ENCODE measurements around the gene SH3RF3. TPM values are rescaled to one million over a fixed set of nuclear protein-coding genes. Genes with fewer than 3 reads are reported as not detected.

Gene SH3RF3
- total RNA-seq, 2 donors from 2014 or later: 1.3 to 2.5 TPM

DNA sequence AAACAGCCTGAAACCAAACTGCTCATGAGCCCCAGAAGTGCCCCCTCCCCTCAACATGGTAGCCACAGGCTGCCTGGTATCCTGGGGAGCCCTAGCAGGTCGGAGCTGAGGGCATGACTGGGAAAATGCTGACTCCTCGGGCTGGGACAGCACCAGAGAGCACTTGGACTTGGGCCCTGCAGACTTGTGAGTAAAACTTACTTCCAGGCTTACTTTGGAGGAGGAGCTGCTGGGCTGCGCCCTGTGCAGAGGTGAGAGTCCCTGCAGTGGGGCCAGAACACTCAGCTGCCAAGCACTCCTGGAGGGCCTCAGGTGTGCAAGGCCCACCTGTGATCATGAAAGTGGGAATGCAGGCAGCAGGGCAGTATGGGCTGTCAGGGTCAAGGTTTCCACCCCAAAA is 365.3 kb downstream of the SH3RF3 start:
- intact Hi-C loops (cut with DNase I): no loop called here
- H3K9ac ChIP-seq (ENCODE audit: low read depth in 2 of 2, low read length in 2 of 2): peak overlapping the region in 1 of 2 donors; percentile 44
- no peaks in the 10 kb centered on the region for H3K36me3 ChIP-seq
- peak overlapping the region; percentile 28 for H3K27ac ChIP-seq
- peaks cover 5% of the 10 kb centered on the region for H3K4me1 ChIP-seq
- no peaks in the 10 kb centered on the region for H3K9me3 ChIP-seq
- DNase-seq: peak; percentile 70
- no peaks in the 10 kb centered on the region for H3K27me3 ChIP-seq
- TF ChIP-seq, protein P1, sequence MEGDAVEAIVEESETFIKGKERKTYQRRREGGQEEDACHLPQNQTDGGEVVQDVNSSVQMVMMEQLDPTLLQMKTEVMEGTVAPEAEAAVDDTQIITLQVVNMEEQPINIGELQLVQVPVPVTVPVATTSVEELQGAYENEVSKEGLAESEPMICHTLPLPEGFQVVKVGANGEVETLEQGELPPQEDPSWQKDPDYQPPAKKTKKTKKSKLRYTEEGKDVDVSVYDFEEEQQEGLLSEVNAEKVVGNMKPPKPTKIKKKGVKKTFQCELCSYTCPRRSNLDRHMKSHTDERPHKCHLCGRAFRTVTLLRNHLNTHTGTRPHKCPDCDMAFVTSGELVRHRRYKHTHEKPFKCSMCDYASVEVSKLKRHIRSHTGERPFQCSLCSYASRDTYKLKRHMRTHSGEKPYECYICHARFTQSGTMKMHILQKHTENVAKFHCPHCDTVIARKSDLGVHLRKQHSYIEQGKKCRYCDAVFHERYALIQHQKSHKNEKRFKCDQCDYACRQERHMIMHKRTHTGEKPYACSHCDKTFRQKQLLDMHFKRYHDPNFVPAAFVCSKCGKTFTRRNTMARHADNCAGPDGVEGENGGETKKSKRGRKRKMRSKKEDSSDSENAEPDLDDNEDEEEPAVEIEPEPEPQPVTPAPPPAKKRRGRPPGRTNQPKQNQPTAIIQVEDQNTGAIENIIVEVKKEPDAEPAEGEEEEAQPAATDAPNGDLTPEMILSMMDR (IDR thresholded peaks at IDR 0.05): no peak
- H3K4me3 ChIP-seq: no peak overlapping the region

DNA sequence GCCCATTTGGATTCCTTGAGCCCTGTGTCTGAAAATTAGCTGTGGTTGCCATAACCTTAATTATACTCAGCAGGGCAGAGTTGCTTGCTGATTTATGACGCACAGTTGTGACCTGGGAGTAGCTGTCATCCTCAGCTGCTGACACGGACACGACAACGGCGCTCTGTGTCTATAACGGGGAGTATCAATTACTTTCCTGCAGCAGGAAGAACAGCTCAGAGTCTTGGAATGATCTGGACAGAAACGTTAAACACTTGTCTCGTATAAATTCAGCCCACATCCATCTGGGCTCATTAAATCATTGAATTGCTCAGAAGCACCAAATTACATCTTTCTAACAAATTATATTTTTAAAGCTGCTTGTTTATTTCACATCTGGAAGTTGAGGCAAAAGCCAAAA is 368.5 kb downstream of the SH3RF3 start:
- intact Hi-C loops (cut with DNase I): no loop called here
- no peaks in the 10 kb centered on the region for H3K9me3 ChIP-seq
- no peaks in the 10 kb centered on the region for H3K27me3 ChIP-seq
- H3K27ac ChIP-seq: no peak overlapping the region
- peaks cover 5% of the 10 kb centered on the region for H3K4me1 ChIP-seq
- DNase-seq: no peak
- TF ChIP-seq, protein P1 (IDR thresholded peaks at IDR 0.05): no peak
- no peaks in the 10 kb centered on the region for H3K36me3 ChIP-seq
- H3K9ac ChIP-seq (ENCODE audit: low read depth in 2 of 2, low read length in 2 of 2): no peak overlapping the region
- no peak overlapping the region for H3K4me3 ChIP-seq

DNA sequence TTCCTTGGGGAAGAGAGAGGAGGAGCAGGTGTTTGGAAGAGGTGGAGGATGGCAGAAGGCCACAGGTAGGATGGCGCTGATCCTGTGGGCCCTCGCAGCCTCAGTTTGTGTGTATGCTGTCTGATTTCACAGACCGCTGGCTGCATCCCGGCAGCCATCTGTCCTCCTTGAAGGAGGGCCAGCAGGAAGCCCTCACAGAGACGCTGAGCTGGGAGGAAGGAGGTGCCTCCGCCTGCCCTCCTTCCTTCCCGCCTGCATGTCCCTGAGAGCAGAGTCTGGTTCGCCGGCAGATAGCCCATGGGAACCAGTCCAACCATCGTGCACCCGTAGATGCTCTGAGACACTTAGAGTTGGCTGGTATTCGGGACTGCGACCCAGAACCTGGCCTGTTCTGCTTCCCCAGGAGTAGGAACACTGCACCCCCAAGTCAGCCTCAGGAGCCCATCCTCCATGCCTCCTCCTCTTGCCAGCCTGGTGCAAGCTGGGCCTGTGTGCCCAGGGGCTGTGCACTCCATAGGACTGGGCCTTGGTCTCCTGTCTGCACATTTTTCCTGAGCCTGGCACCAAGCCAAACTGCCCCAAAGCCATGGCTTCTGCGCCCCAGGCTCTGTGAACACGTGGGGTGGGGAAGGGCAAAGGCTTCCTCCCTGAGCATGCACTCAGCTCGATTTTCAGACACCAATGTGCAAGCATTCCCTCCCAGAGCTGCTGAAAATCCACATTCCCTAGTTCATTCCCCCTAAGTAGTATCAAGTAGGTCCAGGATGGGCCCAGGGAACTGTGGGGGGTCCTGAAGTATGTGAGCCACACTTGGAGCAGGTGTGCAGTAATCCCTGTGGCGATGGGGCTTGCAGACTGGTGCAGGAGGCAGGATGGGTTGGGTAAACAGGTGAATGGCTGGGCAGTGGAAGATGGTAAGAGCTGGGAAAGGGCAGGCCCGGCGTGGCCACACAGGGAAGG is 369.2 kb downstream of the SH3RF3 start:
- Histone ChIP-seq H3K4me1 (peaks cover 5% of the 10 kb centered on the region), H3K9me3 (no peaks in the 10 kb centered on the region), H3K36me3 (no peaks in the 10 kb centered on the region), H3K27me3 (no peaks in the 10 kb centered on the region), H3K4me3 (no peak overlapping the region), H3K27ac (peak overlapping the region; percentile 44), H3K9ac (ENCODE audit: low read depth in 2 of 2, low read length in 2 of 2) (no peak overlapping the region)
- TF ChIP-seq, protein P1 (IDR thresholded peaks at IDR 0.05): no peak
- intact Hi-C loops (cut with DNase I): no loop called here
- DNase-seq: no peak

DNA sequence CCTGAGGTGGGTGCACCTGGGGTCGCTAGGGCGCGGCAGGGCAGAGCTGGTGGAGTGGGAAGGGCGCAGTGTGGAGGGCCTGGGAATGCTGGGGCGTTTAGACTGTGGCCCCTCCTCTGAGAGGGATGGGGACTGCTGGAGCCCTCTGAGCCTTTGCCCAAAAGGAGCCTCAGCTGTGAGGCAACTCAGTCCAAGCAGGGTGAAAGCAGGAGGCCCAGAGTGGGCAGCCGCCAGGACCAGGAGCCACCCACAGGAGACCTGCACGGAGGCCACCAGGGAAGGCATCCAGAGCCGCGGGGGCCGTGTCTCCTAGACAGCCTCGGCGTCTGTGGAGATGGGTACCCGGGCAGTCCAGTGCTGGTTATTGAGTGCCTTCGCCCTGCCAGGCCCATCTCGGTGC is 369.9 kb downstream of the SH3RF3 start:
- Histone ChIP-seq H3K27me3 (no peaks in the 10 kb centered on the region), H3K9ac (ENCODE audit: low read depth in 2 of 2, low read length in 2 of 2) (no peak overlapping the region), H3K4me1 (peaks cover 5% of the 10 kb centered on the region), H3K9me3 (no peaks in the 10 kb centered on the region), H3K27ac (peak overlapping the region; percentile 44), H3K36me3 (no peaks in the 10 kb centered on the region), H3K4me3 (no peak overlapping the region)
- intact Hi-C loops (cut with DNase I): no loop called here
- DNase-seq: no peak
- TF ChIP-seq, protein P1 (IDR thresholded peaks at IDR 0.05): no peak

DNA sequence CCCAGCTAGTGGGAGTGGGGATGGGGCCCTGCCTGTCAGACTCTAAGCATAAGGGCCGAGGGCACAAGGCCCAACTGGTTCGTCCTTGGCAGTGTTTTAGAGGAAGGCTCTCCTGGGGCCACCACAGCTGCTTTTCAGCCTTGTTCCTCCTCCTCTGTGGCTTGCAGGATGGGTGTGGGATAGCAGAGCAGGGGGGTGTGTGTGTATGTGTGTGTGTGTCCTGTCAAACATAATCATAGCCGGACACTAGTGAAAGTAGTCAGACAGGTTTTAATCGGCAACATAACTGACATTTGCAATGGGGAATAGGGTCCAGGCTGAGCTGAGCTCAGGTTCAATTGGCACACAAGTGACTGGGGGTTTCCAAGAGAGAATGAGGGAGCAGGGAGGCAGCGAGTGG is 370.6 kb downstream of the SH3RF3 start:
- Histone ChIP-seq H3K4me3 (no peak overlapping the region), H3K36me3 (no peaks in the 10 kb centered on the region), H3K27ac (peak overlapping the region; percentile 44), H3K4me1 (peaks cover 3% of the 10 kb centered on the region), H3K9ac (ENCODE audit: low read depth in 2 of 2, low read length in 2 of 2) (peak overlapping the region in 1 of 2 donors; percentile 14), H3K9me3 (no peaks in the 10 kb centered on the region), H3K27me3 (no peaks in the 10 kb centered on the region)
- TF ChIP-seq, protein P1 (IDR thresholded peaks at IDR 0.05): no peak
- DNase-seq: peak; percentile 57
- intact Hi-C loops (cut with DNase I): no loop called here
